SK-N-SH (cell line): ENCODE results near the gene TARDBP.

Experiments
- JUND ChIP-seq: IDR thresholded peaks from 2 replicates; pipeline ENCODE4 v1.4.0; 2012
- TF ChIP-seq, protein P1 (sequence below): fragments of 200-600 bp; sonication (generic); IDR thresholded peaks from 2 replicates; pipeline ENCODE4 v1.6.1; 2017; ENCODE audit warnings: antibody characterized with exemption, mild to moderate bottlenecking, moderate library complexity
- TF ChIP-seq, protein P2 (sequence below): IDR thresholded peaks from 2 replicates; pipeline ENCODE4; 2012

DNA sequence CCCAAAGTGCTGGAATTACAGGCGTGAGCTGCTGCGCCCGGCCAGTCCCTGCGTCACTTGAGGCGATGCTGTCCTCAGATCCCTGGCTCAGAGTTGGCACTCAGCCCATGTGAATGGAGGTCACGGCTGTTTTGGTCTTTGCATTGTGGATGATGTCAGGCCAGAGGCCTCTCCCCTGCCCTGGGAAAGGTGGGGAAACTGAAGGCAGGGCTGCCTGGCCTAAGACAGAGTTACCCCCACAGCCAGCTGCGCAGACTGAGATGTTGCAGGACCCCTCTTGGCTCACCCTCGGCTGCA, 33.8 kb downstream of the TARDBP start:
- TF ChIP-seq, protein P1, sequence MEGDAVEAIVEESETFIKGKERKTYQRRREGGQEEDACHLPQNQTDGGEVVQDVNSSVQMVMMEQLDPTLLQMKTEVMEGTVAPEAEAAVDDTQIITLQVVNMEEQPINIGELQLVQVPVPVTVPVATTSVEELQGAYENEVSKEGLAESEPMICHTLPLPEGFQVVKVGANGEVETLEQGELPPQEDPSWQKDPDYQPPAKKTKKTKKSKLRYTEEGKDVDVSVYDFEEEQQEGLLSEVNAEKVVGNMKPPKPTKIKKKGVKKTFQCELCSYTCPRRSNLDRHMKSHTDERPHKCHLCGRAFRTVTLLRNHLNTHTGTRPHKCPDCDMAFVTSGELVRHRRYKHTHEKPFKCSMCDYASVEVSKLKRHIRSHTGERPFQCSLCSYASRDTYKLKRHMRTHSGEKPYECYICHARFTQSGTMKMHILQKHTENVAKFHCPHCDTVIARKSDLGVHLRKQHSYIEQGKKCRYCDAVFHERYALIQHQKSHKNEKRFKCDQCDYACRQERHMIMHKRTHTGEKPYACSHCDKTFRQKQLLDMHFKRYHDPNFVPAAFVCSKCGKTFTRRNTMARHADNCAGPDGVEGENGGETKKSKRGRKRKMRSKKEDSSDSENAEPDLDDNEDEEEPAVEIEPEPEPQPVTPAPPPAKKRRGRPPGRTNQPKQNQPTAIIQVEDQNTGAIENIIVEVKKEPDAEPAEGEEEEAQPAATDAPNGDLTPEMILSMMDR, result no peak
- no peak for TF ChIP-seq JUND
- TF ChIP-seq, protein P2, sequence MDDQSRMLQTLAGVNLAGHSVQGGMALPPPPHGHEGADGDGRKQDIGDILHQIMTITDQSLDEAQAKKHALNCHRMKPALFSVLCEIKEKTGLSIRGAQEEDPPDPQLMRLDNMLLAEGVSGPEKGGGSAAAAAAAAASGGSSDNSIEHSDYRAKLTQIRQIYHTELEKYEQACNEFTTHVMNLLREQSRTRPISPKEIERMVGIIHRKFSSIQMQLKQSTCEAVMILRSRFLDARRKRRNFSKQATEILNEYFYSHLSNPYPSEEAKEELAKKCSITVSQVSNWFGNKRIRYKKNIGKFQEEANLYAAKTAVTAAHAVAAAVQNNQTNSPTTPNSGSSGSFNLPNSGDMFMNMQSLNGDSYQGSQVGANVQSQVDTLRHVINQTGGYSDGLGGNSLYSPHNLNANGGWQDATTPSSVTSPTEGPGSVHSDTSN, result no peak
